Medulla oblongata (tissue), 1 donor: ENCODE data around the gene KIF20B.
"Not testable (repeated sequence)": the region's sequence is repeated elsewhere in the genome, so short reads cannot be mapped to it uniquely, and the experiment has no call there.

Source experiments
- DNase-seq: peaks from one replicate; pipeline ENCODE4 v3.0.0-alpha.2; 2015; ENCODE audit errors: extremely low spot score

KIF20B gene

GRCh38 chr10:89684604-89685003, 16.8 kb upstream of the KIF20B start:
- DNase-seq, result no peak

DNA sequence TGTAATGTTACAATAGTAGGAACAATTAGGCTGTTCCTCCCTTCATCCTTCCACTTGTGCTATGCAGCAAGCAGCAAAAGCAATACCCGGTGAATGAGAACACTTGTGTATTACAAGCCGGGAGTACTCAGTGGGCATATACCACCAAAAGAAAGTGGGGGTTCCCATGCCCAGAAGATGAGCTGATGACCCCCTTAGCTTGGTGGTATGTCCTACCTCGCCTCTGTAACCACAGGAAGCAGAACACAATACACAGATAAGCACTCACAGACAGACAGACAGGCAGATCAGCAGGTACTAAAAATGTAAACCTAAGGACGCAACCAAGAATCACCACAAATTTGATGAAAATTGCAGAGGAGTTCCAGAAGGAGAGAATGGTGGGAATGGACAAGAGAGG, 15.5 kb upstream of the KIF20B start:
- no peak for DNase-seq

DNA sequence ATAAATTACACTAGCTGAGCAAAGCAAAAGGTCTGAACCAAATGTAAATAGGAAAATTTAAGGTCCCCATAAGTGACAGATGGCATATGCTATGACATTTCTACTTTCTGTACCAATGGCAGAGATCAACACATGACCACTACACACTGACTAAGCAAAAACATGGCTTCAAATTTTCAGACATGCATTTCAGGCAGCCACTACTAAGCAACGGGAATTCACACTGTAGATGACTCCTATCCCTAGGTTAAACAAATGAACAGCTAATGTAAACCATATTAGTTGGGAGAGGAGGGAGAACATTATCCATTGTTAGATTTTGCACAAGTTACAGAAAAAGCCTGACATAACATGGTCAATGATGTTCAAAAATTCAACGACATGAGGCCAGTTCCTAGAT, 11.4 kb upstream of the KIF20B start:
- no peak for DNase-seq

DNA sequence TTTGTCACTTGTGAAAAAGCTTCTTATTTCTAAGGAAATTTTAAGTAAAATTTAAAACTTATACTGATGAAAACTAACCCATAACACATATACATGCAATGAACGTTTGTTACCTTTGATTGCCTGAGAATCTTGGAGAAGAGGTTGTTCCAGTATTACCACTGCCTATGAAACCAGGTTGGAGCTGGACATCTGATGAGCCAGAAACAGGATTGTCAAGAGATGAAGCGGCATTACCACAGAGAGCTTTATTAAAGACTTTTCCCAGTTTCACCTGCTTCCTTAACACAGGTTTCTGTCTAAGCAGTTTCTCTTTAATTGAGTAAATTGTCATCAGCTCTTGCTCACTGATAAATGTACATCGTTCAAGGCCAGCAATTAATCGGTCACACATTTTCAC, 9.0 kb upstream of the KIF20B start:
- DNase-seq, result no peak

GRCh38 chr10:89693176-89693575, 8.2 kb upstream of the KIF20B start:
- no peak for DNase-seq

- no peak for DNase-seq
These were observed 6.1 kb upstream of the KIF20B start for GRCh38 chr10:89695307-89695706.

DNA sequence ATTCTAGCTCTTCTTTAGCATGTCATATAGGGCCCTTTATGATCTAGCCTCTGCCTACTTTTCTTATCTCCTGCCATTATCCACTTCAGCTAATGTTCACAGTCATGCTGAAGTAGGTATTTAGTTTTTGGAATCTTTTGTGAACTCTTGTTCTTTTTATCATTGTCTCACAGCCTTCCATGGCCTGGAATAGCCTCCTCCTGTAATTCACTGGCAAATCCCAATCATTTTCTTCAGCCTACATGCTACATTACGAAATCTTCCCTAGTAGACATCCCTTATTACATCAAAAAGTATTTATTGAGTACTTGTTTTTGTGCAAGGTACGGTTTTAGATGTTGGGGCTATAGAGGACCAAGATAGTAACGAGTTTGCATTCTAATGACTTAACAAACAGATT, 3.4 kb upstream of the KIF20B start:
- DNase-seq, result no peak

DNA sequence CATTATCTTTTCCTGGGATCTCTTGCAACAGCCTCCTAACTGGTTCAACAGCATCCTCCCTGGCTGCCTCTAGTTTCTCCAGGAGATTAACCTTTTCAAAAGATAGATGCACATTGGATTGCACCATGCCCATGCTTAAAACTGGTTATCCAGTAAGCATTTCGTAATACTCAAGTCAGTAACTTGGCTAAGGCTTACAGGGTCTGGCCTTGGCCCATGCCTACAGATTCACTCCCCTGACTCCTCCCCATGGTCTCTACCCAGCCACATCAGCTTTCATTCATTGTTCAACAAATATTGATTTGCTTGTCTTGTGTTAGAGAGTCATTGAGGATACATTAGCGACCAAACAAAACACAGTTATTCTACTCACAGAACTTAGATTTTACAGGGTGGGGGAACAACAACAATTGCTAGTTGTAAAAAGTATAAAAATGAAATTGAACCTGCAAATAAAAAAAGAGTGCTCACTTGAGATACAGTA, 1.8 kb upstream of the KIF20B start:
- no peak for DNase-seq

- no peak for DNase-seq
These were observed 508 bp upstream of the KIF20B start for GRCh38 chr10:89700923-89701241.

DNA sequence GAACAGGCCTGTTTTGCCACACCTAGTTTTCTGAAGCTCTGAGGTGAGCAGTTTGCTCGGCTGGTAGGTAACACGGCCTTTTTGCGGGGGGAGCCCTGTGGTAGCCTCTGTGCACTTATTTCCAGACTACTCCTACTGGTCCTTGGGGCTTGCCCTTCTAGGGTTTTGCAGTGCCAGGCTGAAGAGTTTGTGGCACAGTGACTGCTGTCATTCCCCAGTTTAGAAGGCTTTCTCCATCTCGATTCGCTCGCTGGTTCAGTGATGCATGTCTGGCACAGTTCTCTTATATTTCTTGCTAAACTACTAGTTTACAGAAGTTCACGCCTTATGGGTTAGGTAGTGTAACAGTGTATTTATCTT, 711 bp downstream of the KIF20B start:
- no peak for DNase-seq

DNA sequence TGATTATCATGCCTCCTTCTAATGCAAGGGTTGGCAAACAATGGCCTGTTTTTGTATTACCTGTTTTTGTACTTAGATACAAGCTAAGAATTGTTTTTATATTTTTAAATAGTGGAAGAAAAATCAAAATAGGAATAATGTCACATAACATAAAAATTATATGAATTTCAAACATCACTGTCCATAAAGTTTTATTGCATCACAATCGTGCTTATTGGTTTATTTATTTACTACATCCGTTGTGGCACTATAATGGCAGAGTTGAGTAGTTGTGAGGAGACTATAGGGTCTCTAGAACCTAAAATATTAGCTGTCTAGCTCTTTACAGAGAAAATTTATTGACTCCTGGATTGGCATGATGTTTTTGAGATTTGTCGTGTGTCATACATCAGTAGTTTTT, 4.1 kb downstream of the KIF20B start:
- no peak for DNase-seq

GRCh38 chr10:89706011-89706410, 4.6 kb downstream of the KIF20B start:
- DNase-seq, result no peak

DNA sequence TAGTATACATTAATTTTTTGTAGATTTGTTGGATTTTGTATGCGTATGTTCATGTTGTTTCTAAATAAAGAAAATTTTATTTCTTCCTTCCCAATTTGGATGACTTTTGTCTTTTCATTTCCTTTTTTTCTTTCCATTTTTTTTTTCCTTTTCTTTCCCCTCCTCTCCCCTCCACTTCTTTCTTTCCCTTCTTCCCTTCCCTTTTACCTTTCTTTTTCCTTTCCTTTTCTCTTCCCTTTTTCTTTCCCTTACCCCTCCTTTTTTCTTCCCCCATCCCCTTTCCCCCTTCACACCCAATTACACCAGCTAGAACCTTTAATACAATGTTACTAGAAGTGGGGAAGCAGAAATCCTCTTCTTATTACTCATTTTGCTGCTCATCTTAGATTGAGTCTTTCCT, 6.0 kb downstream of the KIF20B start:
- no peak for DNase-seq

DNA sequence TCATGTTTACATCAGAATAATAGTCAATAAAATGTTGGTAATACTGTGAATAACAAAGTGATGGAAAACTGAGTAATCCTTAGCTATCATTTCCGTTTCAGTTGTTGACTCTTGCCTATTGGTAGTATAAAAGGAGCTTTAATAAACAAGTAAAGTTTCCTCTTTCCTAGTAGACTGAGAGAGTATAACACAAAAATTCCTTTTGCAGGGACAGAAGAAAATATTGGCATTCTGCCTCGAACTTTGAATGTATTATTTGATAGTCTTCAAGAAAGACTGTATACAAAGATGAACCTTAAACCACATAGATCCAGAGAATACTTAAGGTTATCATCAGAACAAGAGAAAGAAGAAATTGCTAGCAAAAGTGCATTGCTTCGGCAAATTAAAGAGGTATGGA, 9.4 kb downstream of the KIF20B start:
- no peak for DNase-seq

- DNase-seq, result no peak
These were observed 33.2 kb downstream of the KIF20B start for GRCh38 chr10:89734616-89735015.

- DNase-seq, result peak; percentile 51
These were observed 37.3 kb downstream of the KIF20B start for GRCh38 chr10:89738551-89739209.

GRCh38 chr10:89741126-89741762, 39.9 kb downstream of the KIF20B start:
- no peak for DNase-seq

DNA sequence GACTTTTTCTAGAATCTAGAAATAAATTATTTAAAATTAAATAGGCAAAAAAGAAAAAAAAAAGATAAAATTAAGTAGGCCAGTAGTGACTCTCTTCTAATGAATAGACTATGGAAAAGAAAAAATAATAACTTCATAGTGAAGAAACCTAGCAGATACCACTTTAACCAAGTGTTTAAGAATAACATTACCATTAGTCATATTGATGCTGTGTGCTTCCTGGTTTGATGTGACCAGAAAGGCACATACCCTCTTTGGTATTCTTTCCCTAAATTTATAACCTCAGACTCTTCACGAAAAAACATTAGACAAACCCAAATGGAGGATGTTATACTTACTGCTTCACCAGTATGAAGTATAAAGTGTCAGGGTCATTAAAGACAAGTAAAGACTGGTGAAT, 42.6 kb downstream of the KIF20B start:
- DNase-seq, result no peak

DNA sequence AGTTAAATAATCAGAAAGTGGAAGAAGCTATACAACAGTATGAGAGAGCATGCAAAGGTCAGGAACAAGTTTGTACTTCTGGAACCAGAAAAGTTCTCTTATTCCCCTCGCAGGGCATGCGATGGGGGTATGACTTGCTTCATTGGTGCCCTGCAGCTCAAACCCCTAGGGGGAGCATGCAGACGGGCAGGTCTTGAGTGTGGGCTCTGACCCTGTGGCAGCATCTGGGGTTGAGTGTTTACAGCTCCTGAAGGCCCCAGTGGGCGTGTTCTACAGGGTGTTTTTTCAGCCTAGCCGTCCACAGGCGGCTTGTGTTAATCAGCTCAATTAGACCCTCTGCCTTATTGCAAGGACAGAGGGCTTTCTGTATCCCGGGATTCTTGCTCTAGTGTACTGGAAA, 44.5 kb downstream of the KIF20B start:
- DNase-seq, result no peak

DNA sequence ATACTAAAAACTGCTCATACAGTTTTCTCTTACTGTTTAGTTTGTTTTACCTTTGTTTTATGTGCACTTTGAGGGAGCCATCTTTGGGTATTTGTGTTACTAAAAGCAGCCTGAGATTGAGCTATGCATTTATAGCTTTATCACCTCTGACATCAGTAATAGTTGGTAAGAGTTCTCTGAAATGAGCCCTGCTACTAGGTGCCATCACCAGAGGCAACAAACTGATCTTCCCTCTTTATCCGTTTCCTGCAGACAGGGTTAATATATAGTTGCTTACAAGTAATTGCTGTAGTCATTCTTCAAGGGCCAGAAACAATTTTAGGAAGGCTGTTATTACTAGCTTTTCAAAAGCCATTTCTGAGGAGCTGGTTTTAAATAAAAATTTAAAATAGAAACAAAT, 49.1 kb downstream of the KIF20B start:
- no peak for DNase-seq

GRCh38 chr10:89755374-89755773, 54.0 kb downstream of the KIF20B start:
- DNase-seq, result no peak

DNA sequence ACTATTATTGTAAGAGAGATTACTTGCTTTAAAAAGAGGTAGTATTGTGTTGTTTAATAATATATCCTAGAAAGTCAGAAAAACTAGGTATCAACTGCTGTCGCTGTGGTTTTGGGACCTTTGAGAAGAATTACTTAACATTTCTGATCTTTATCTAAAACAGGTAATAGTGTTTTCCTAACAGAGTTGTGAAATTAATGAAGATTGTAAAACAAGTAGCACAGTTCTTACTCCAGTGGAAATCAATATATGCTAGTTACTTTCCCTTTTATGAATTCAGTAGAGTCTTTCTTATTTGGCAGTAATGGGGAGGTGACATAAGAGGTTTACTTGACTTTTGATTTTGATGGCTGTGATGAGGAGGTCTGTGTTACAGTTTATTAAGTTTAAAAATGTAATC, 58.1 kb downstream of the KIF20B start:
- no peak for DNase-seq

GRCh38 chr10:89763671-89764070, 62.3 kb downstream of the KIF20B start:
- not testable (repeated sequence) for DNase-seq

- no peak for DNase-seq
These were observed 70.3 kb downstream of the KIF20B start for GRCh38 chr10:89771684-89772083.
